K562 (cell line): ENCODE measurements around the gene RHOBTB3. TPM values are rescaled to one million over a fixed set of nuclear protein-coding genes. Genes with fewer than 3 reads are reported as not detected.

ENCODE experiments used
- BACH1 ChIP-seq: fragments of 200-800 bp; sonication (Bioruptor generic); IDR thresholded peaks from 2 replicates; pipeline ENCODE4 v1.6.1; 2016; ENCODE audit warnings: missing genetic modification characterization, missing compliant biosample characterization
- SIX5 ChIP-seq, 2 experiments: IDR thresholded peaks; 2 replicates each; pipeline ENCODE4 v1.6.1; 2011; ENCODE audit warnings: low read length in 2 of 2, borderline replicate concordance in 1 of 2, low read depth in 1 of 2, mild to moderate bottlenecking in 1 of 2, moderate library complexity in 1 of 2; ENCODE audit not compliant: insufficient read depth in 1 of 2
- TRIM25 ChIP-seq: fragments of 450-650 bp; IDR thresholded peaks from 2 replicates; pipeline ENCODE4 v1.7.0; 2016; ENCODE audit warnings: borderline replicate concordance
- ZKSCAN1 ChIP-seq: fragments of 150-350 bp; IDR thresholded peaks from 2 replicates; pipeline ENCODE4 v1.6.1; 2016; ENCODE audit warnings: low read depth, low read length
- ZNF280A ChIP-seq: fragments of 450-650 bp; IDR thresholded peaks from 2 replicates; pipeline ENCODE4 v1.6.1; 2018; ENCODE audit warnings: mild to moderate bottlenecking, low read depth; ENCODE audit not compliant: partially characterized antibody
- ZNF407 ChIP-seq: fragments of 450-650 bp; IDR thresholded peaks from 2 replicates; pipeline ENCODE4 v1.6.1; 2016; ENCODE audit warnings: low read depth
- polyA plus RNA-seq, 8 experiments: library from polyadenylated mRNA; depleted of rRNA in 4 of 8; stranded (reverse) in 5 of 8; unstranded in 3 of 8; fragments of >200 nt; fragmentation: Nextera tagmentation in 2 of 8; fragmentation: Illumina TruSeq in 1 of 8; extraction: Ambion mirVana in 2 of 8; extraction: Trizol in 1 of 8; gene quantifications; 2 replicates each; pipeline versions ENCODE4 v1.2.1 to v1.2.3, GENCODE V29; 2011 to 2014; ENCODE audit warnings: inconsistent platforms in 1 of 8, missing spikeins in 1 of 8
- total RNA-seq, 7 experiments: library from RNA; depleted of rRNA in 6 of 7; stranded (reverse); fragments of >200 nt in 6 of 7; fragmentation: Illumina TruSeq in 2 of 7; extraction: Trizol in 2 of 7; gene quantifications; 2 replicates each; pipeline versions ENCODE4 v1.2.1 to v1.2.3, GENCODE V29; 2011 to 2021; ENCODE audit warnings: low replicate concordance in 1 of 7

The RHOBTB3 gene
- total and polyA plus RNA-seq, 9 of the 15 experiments (the other 6 are each of a cell fraction or from before 2014, with no cell fraction given), result 39.7 to 143 (median 115) TPM

GRCh38 chr5:95762652-95763041 is 31.5 kb downstream of the RHOBTB3 start (continued):
- TF ChIP-seq TRIM25 (no peak), ZKSCAN1 (no peak), ZNF280A (no peak), ZNF407 (no peak), BACH1 (tag) (no peak), SIX5 (IDR thresholded peaks at IDR 0.05; ENCODE audit: borderline replicate concordance in 1 of 2, insufficient read depth in 1 of 2, low read depth in 1 of 2, low read length in 2 of 2) (no peak)
